H9 (cell line): ENCODE data around the gene MRPL18. TPM values are rescaled to one million over a fixed set of nuclear protein-coding genes. Genes with fewer than 3 reads are reported as not detected.

Experiments used
- DNase-seq: peaks from one replicate; pipeline ENCODE4 v3.0.0-alpha.2; 2017
- H2AFZ ChIP-seq: one replicate; pipeline ENCODE4 v1.6.1; 2013; ENCODE audit warnings: mild to moderate bottlenecking, low read length, control low read depth, moderate library complexity
- H2AK5ac ChIP-seq: 2 replicates; pipeline ENCODE4 v1.6.1; 2013; ENCODE audit warnings: low read length, control low read depth, mixed read lengths; ENCODE audit not compliant: insufficient read length
- H2BK120ac ChIP-seq: one replicate; pipeline ENCODE4 v1.6.1; 2013; ENCODE audit warnings: low read depth, mild to moderate bottlenecking, low read length, control low read depth, inconsistent platforms; ENCODE audit not compliant: poor library complexity, severe bottlenecking
- H2BK12ac ChIP-seq: 2 replicates; pipeline ENCODE4 v1.6.1; 2013; ENCODE audit warnings: low read length, control low read depth, mixed read lengths, low read depth; ENCODE audit not compliant: insufficient read length
- H2BK15ac ChIP-seq: 2 replicates; pipeline ENCODE4 v1.6.1; 2013; ENCODE audit warnings: low read depth, low read length, control low read depth
- H2BK20ac ChIP-seq: one replicate; pipeline ENCODE4 v1.6.1; 2013; ENCODE audit warnings: low read depth, mild to moderate bottlenecking, low read length, control low read depth, inconsistent platforms; ENCODE audit not compliant: poor library complexity, severe bottlenecking
- H2BK5ac ChIP-seq: 2 replicates; pipeline ENCODE4 v1.6.1; 2013; ENCODE audit warnings: low read length, control low read depth, mixed read lengths; ENCODE audit not compliant: insufficient read length
- H3K14ac ChIP-seq: 2 replicates; pipeline ENCODE4 v1.6.1; 2013; ENCODE audit warnings: low read length, control low read depth; ENCODE audit not compliant: insufficient read depth
- H3K18ac ChIP-seq: 2 replicates; pipeline ENCODE4 v1.6.1; 2013; ENCODE audit warnings: low read depth, mild to moderate bottlenecking, mixed read lengths, low read length, control low read depth; ENCODE audit not compliant: insufficient read length
- H3K23ac ChIP-seq: 2 replicates; pipeline ENCODE4 v1.6.1; 2013; ENCODE audit warnings: low read length, control low read depth, mixed read lengths, low read depth; ENCODE audit not compliant: insufficient read length
- H3K23me2 ChIP-seq: 2 replicates; pipeline ENCODE4 v1.6.1; 2013; ENCODE audit warnings: low read depth, mild to moderate bottlenecking, mixed read lengths, low read length, control low read depth; ENCODE audit not compliant: insufficient read length, poor library complexity, severe bottlenecking
- H3K27ac ChIP-seq: 2 replicates; pipeline ENCODE4 v1.5.1; 2013; ENCODE audit warnings: low read length, control low read depth, mixed read lengths, low read depth; ENCODE audit not compliant: insufficient read length
- H3K27me3 ChIP-seq: 2 replicates; pipeline ENCODE4 v1.6.1; 2013; ENCODE audit warnings: low read length, control low read depth, inconsistent platforms; ENCODE audit not compliant: insufficient read depth
- H3K4ac ChIP-seq: 2 replicates; pipeline ENCODE4 v1.6.1; 2013; ENCODE audit warnings: low read depth, mild to moderate bottlenecking, control low read depth, inconsistent platforms, low read length, moderate library complexity
- H3K4me1 ChIP-seq: 2 replicates; pipeline ENCODE4 v1.6.1; 2013; ENCODE audit warnings: low read length, control low read depth, inconsistent platforms; ENCODE audit not compliant: insufficient read depth
- H3K4me2 ChIP-seq: 2 replicates; pipeline ENCODE4 v1.6.1; 2013; ENCODE audit warnings: low read length, control low read depth, mixed read lengths; ENCODE audit not compliant: insufficient read length, insufficient read depth
- H3K56ac ChIP-seq: 2 replicates; pipeline ENCODE4 v1.6.1; 2013; ENCODE audit warnings: low read depth, mild to moderate bottlenecking, mixed read lengths, low read length, control low read depth; ENCODE audit not compliant: insufficient read length
- H3K79me1 ChIP-seq: 2 replicates; pipeline ENCODE4 v1.6.1; 2013; ENCODE audit warnings: low read depth, mild to moderate bottlenecking, moderate library complexity, low read length, control low read depth, inconsistent platforms; ENCODE audit not compliant: insufficient read depth, poor library complexity, severe bottlenecking
- H3K79me2 ChIP-seq: 2 replicates; pipeline ENCODE4 v1.6.1; 2013; ENCODE audit warnings: low read length, control low read depth, inconsistent platforms; ENCODE audit not compliant: insufficient read depth
- H3K9ac ChIP-seq: 2 replicates; pipeline ENCODE4 v1.6.1; 2013; ENCODE audit warnings: low read length, control low read depth, mixed read lengths; ENCODE audit not compliant: insufficient read length; ENCODE audit errors: extremely low read depth
- H3K9me3 ChIP-seq: one replicate; pipeline ENCODE4 v1.6.1; 2013; ENCODE audit warnings: low read depth, low read length, inconsistent platforms; ENCODE audit not compliant: control insufficient read depth
- H3T11ph ChIP-seq: one replicate; pipeline ENCODE4 v1.6.1; 2013; ENCODE audit warnings: mild to moderate bottlenecking, low read length, control low read depth, inconsistent platforms
- H4K20me1 ChIP-seq: one replicate; pipeline ENCODE4 v1.6.1; 2013; ENCODE audit not compliant: control insufficient read depth, insufficient read length, insufficient read depth
- H4K5ac ChIP-seq: 2 replicates; pipeline ENCODE4 v1.6.1; 2013; ENCODE audit warnings: low read depth, mild to moderate bottlenecking, mixed read lengths, low read length, control low read depth; ENCODE audit not compliant: insufficient read length
- H4K8ac ChIP-seq: replicated peaks from 2 replicates; pipeline ENCODE4 v1.6.1; 2013; ENCODE audit warnings: low read length, control low read depth, mixed read lengths, low read depth; ENCODE audit not compliant: insufficient read length
- H4K91ac ChIP-seq: 2 replicates; pipeline ENCODE4 v1.6.1; 2013; ENCODE audit warnings: low read depth, mild to moderate bottlenecking, moderate library complexity, mixed read lengths, low read length, control low read depth; ENCODE audit not compliant: insufficient read length
- H3K27ac Mint-ChIP-seq, 3 experiments: 2 replicates in 2 of 3; 3 replicates in 1 of 3; pipeline ENCODE4 v1.8.0; 2020 to 2021; ENCODE audit warnings: mixed read lengths in 3 of 3, mild to moderate bottlenecking in 1 of 3, moderate library complexity in 1 of 3
- H3K27me3 Mint-ChIP-seq: 2 replicates; pipeline ENCODE4 v1.8.0; 2021; ENCODE audit warnings: low read depth, mild to moderate bottlenecking, moderate library complexity, mixed read lengths
- H3K36me3 Mint-ChIP-seq, 3 experiments: 2 replicates in 2 of 3; 3 replicates in 1 of 3; pipeline ENCODE4 v1.8.0; 2020 to 2021; ENCODE audit warnings: low read depth in 3 of 3, mixed read lengths in 3 of 3; ENCODE audit not compliant: insufficient read depth in 1 of 3
- H3K4me1 Mint-ChIP-seq, 2 experiments: 2 replicates each; pipeline ENCODE4 v1.8.0; 2020; ENCODE audit warnings: mixed read lengths in 2 of 2
- H3K4me3 Mint-ChIP-seq, 2 experiments: 2 replicates in 1 of 2; 3 replicates in 1 of 2; pipeline ENCODE4 v1.8.0; 2020 to 2021; ENCODE audit warnings: mild to moderate bottlenecking in 2 of 2, mixed read lengths in 2 of 2, moderate library complexity in 1 of 2
- H3K9me3 Mint-ChIP-seq, 2 experiments: 2 replicates in 1 of 2; 3 replicates in 1 of 2; pipeline ENCODE4 v1.8.0; 2020; ENCODE audit warnings: mild to moderate bottlenecking in 2 of 2, mixed read lengths in 2 of 2, moderate library complexity in 1 of 2
- WGBS: extraction: QIAGEN DNeasy Blood & Tissue Kit; methylation state at CpG from one replicate; pipeline ENCODE4 v1.1.7; 2013; ENCODE audit warnings: missing lambda C conversion rate, low lambda C conversion rate, mixed read lengths; ENCODE audit not compliant: insufficient read length; ENCODE audit errors: extremely low coverage; 5-methylcytosine and 5-hydroxymethylcytosine counted together
- total RNA-seq: library from RNA; stranded (reverse); gene quantifications from 2 replicates; pipeline ENCODE4 v1.2.1, GENCODE V29; 2021
- TF ChIP-seq, protein P1 (sequence below): fragments of 200-600 bp; sonication (generic); conservative IDR thresholded peaks from 3 replicates; pipeline ENCODE4 v1.8.0; 2021; ENCODE audit warnings: antibody characterized with exemption, mild to moderate bottlenecking

The MRPL18 gene
- total RNA-seq, 1 experiment from 2014 or later = 88.8 TPM

- no peak overlapping the region for H3T11ph ChIP-seq
- no peak overlapping the region for H4K5ac ChIP-seq
- no peak overlapping the region for H2AFZ ChIP-seq
- H3K9ac ChIP-seq = no peak overlapping the region
- H3K23ac ChIP-seq = no peak overlapping the region
- no peak overlapping the region for H2BK5ac ChIP-seq
- no peaks in the 10 kb centered on the region for H3K4me1 Mint-ChIP-seq
- H4K8ac ChIP-seq = no peak overlapping the region
- H3K4me1 ChIP-seq = no peaks in the 10 kb centered on the region
- H3K36me3 Mint-ChIP-seq = peaks cover 49 to 91% (median 90%) of the 10 kb centered on the region in 3 experiments; a peak in 6 of 7 replicates
- no peak for DNase-seq
- no peaks in the 10 kb centered on the region for H3K27me3 Mint-ChIP-seq
- H2BK12ac ChIP-seq = no peak overlapping the region
- TF ChIP-seq, protein P1, sequence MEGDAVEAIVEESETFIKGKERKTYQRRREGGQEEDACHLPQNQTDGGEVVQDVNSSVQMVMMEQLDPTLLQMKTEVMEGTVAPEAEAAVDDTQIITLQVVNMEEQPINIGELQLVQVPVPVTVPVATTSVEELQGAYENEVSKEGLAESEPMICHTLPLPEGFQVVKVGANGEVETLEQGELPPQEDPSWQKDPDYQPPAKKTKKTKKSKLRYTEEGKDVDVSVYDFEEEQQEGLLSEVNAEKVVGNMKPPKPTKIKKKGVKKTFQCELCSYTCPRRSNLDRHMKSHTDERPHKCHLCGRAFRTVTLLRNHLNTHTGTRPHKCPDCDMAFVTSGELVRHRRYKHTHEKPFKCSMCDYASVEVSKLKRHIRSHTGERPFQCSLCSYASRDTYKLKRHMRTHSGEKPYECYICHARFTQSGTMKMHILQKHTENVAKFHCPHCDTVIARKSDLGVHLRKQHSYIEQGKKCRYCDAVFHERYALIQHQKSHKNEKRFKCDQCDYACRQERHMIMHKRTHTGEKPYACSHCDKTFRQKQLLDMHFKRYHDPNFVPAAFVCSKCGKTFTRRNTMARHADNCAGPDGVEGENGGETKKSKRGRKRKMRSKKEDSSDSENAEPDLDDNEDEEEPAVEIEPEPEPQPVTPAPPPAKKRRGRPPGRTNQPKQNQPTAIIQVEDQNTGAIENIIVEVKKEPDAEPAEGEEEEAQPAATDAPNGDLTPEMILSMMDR = no peak
- no peaks in the 10 kb centered on the region for H3K27me3 ChIP-seq
- H4K20me1 ChIP-seq = no peaks in the 10 kb centered on the region
- peak overlapping the region in 1 of 3 experiments; percentile 22; a peak in 1 of 7 replicates for H3K27ac Mint-ChIP-seq
- H3K56ac ChIP-seq = no peak overlapping the region
- H3K14ac ChIP-seq = no peak overlapping the region
- no peak overlapping the region for H3K27ac ChIP-seq
- H3K23me2 ChIP-seq = no peaks in the 10 kb centered on the region
- H2BK20ac ChIP-seq = no peak overlapping the region
- no peak overlapping the region for H4K91ac ChIP-seq
- no peaks in the 10 kb centered on the region for H3K79me1 ChIP-seq
- no peaks in the 10 kb centered on the region for H3K9me3 Mint-ChIP-seq
- no peak overlapping the region; a peak in 1 of 5 replicates for H3K4me3 Mint-ChIP-seq
- no peak overlapping the region for H2BK120ac ChIP-seq
- H2BK15ac ChIP-seq = no peak overlapping the region
- no peak overlapping the region for H3K4ac ChIP-seq
- no peaks in the 10 kb centered on the region for H3K79me2 ChIP-seq
- no peaks in the 10 kb centered on the region for H3K9me3 ChIP-seq
- H3K18ac ChIP-seq = no peak overlapping the region
- no CpG with 5 or more reads among the region's 3 CpGs for WGBS
- no peak overlapping the region for H2AK5ac ChIP-seq
- H3K4me2 ChIP-seq = no peak overlapping the region
These were observed 38.8 kb upstream of the MRPL18 start for GRCh38 chr6:159751448-159751847.
